HG02885 (cell line): ENCODE measurements around the gene RHOU.
"Not testable (repeated sequence)": the region's sequence is repeated elsewhere in the genome, so short reads cannot be mapped to it uniquely, and the experiment has no call there.

Experiments
- ATAC-seq: cut with Tn5 transposase; IDR thresholded peaks from one replicate; pipeline ENCODE4 v1.9.1; 2021; ENCODE audit warnings: mild to moderate bottlenecking; ENCODE audit not compliant: unreplicated experiment, poor library complexity

RHOU gene

DNA sequence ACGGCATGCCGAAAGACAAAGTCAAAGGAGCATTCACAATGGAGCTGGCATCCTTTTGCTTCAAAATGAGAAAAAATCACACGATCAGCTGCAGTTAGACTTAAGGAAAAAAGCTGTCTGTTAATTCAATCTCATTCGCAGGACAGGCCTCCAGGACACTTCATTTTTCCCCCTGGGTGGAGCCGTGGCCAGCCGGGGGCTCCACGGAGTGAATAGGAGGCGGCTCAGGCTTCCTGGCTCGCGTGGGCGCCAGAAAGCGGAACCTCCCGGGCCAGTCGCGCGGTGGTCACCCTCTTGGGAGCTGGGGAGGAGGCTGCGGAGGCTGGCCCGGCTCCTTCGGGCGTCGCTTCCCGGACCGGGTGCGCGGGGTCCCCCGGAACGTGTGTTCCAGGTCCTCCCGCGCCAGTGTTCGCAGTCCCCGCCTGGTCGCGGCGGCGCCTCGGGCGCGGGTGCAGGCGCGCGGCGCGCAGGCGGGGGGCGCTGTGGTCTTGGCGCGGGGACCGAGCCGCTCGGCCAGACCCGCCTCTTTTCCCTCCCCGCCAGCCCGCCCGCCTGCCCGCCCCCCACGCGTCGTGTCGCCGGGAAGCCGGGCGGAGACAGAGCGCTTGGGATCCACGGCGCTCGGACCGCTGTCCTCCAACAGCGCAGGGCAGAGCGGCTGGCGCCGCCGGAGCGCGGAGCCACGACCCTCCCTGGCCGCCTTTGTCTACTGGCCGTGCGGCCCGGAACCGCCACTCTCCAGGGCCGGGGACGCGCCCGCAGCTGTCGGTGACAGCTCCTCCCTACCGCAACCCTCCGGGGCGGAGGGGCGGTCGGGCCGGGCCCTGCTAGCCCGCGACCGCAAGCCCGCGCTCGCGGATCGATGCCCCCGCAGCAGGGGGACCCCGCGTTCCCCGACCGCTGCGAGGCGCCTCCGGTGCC lies at the start of gene RHOU:
TSS of gene RHOU (plus strand) at position 599 of the 921 bp plus-strand sequence. CDS start at position 863, 264 bp downstream.
- ATAC-seq, result no peak

DNA sequence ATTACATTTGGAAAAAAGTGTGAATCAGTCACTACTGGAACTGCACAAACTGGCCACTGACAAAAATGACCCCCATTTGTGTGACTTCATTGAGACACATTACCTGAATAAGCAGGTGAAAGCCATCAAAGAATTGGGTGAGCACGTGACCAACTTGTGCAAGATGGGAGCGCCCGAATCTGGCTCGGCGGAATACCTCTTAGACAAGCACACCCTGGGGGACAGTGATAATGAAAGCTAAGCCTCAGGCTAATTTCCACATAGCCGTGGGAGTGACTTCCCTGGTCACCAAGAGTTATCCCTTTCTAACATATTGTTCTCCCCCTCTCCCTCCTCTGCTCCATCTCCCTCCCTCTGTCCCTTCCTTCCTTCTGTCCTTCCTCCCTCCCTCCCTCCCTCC lies 47.7 kb upstream of the RHOU start:
- ATAC-seq, result no peak

GRCh38 chr1:228689255-228689654 lies 46.0 kb upstream of the RHOU start:
- ATAC-seq, result no peak

GRCh38 chr1:228691211-228691610 lies 44.1 kb upstream of the RHOU start:
- ATAC-seq, result no peak

- no peak for ATAC-seq
These were observed 43.4 kb upstream of the RHOU start for GRCh38 chr1:228691926-228692325.

- not testable (repeated sequence) for ATAC-seq
These were observed 40.8 kb upstream of the RHOU start for GRCh38 chr1:228694447-228694846.

GRCh38 chr1:228695015-228695955 lies 40.0 kb upstream of the RHOU start:
- ATAC-seq, result no peak

GRCh38 chr1:228697207-228698016 lies 37.9 kb upstream of the RHOU start:
- ATAC-seq, result no peak

DNA sequence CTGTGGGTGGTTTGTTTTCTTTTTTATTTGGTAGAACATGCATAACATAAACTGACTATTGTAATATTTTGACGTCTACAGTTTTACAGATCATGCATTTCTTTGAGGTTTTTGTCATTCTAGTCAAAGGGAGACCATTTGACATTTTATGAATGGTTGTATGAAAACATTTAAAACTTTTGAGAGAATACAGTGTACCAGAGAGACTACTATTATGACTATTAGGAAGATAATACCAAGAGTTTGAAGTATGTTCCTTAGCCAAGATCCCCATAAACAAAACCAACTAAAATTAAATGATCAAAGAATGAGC lies 37.3 kb upstream of the RHOU start:
- ATAC-seq, result no peak

- ATAC-seq, result no peak
These were observed 32.8 kb upstream of the RHOU start for GRCh38 chr1:228702433-228702832.

GRCh38 chr1:228706305-228706704 lies 29.0 kb upstream of the RHOU start:
- no peak for ATAC-seq

DNA sequence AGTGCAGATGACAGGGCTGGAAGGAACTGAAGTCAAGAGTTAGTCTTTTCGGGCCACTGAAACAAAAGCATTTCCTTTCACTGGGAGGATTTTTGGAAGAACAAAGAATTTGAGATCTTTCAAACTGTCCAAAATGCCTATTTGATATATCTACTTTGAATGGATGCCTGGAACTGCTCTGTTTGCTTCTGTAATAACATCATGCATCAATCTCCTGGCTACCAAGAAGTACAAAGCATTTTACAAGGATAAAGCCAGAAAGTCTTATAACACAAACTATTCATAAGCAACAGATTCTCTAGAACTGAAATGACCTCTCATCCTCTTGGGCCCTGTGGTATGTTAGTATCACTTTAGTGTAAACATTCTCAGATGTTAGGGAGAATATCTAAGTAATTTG lies 18.2 kb upstream of the RHOU start:
- ATAC-seq, result no peak

- ATAC-seq, result no peak
These were observed 13.9 kb upstream of the RHOU start for GRCh38 chr1:228721407-228721806.

GRCh38 chr1:228723287-228723686 lies 12.0 kb upstream of the RHOU start:
- ATAC-seq, result no peak

DNA sequence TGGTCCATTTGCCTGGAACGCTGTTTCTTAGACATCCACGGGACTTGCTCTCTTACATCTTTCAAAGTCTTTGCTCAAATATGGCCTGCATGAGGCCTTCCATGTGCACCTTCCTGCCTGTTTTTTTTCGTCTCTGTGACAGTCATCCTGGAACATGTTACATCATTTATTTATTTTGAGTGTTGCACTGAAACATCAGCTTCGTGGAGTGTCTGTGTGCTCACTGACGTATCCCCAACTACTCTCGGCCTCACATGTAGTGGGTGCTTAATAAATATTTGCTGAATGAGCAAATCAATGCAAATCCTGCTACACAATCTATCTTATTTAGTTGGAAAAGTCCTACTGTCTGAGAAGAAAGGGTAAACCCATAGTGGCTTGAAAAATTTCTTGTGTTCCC lies 11.4 kb upstream of the RHOU start:
- ATAC-seq, result no peak

DNA sequence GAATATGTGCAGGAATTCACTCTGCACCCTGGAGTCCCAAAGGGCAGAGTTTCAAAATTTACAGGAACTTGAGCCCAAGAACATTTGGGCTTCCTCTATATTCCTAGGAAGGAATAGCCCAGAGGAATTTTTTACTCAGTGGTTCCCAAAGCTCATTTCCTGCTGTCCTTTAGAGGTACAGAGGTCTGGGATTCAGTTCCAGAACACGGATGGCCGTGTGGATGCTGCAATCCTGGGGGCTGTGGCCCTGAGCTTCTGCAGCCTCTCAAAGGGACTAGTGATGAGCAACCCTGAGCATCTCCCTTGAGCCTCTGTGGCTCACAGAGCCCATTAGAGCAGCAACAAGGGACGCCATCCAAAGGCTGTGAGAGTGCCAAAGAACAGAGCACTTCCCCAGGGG lies 10.1 kb upstream of the RHOU start:
- no peak for ATAC-seq

- no peak for ATAC-seq
These were observed 7.6 kb upstream of the RHOU start for GRCh38 chr1:228727681-228728171.

- ATAC-seq, result no peak
These were observed 2.9 kb upstream of the RHOU start for GRCh38 chr1:228732426-228732825.

DNA sequence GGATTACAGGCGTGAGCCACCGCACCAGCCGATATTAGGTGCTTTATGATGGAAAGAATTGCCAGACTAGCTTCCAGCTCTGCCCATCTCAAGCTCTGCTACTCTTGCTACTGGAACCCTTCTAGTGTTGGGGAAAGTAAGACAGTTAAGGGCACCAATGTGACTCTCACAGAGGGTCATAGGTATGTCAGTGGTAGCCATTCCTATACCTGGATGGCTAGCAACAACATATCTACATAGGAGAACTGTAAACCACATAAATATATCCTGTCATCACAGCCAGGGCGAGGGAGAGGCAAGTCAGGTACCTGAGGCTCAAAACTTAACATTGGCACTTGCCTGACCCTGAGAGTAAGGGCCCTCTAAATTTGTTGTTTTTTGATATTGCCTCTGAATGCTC lies 1.7 kb upstream of the RHOU start:
- no peak for ATAC-seq

DNA sequence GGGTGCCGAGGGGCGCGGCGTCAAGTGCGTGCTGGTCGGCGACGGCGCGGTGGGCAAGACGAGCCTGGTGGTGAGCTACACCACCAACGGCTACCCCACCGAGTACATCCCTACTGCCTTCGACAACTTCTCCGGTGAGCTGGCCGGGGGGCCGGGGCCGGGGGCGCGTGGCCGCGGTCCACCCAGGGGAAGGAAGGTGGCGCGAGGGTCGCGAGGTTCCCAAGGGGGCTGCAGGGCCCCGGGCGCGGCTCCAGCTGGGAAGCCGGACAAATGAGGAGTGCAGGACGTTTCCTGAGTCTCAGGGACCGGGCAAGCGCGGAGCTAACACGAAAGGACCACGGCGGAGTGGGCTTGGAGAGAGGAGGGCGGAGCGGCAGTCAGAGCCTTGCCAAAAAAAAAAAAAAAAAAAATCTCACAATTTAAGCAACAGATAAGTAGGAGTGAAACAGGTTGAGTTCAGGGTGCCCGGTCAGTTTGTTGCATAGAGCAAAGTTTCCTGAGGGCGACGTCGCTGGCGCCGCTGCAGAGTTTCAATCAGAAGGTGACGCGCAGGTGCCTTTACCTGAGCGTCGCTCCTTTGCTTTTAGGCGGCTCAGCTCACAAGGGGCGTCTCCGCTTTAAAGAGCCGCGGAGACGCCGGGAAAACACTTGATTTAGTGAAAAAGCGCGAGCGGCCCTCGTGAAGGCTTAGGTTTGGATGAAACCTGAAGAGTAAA lies 750 bp downstream of the RHOU start:
- no peak for ATAC-seq
